Measurements from ENCODE around the gene PLA2G15. TPM values are rescaled to one million over a fixed set of nuclear protein-coding genes. Genes with fewer than 3 reads are reported as not detected.

PLA2G15 gene
- total and polyA plus RNA-seq, 2 of the 13 experiments (the other 11 are each of a cell fraction or from before 2014, with no cell fraction given): 14.4 to 23.7 TPM

DNA sequence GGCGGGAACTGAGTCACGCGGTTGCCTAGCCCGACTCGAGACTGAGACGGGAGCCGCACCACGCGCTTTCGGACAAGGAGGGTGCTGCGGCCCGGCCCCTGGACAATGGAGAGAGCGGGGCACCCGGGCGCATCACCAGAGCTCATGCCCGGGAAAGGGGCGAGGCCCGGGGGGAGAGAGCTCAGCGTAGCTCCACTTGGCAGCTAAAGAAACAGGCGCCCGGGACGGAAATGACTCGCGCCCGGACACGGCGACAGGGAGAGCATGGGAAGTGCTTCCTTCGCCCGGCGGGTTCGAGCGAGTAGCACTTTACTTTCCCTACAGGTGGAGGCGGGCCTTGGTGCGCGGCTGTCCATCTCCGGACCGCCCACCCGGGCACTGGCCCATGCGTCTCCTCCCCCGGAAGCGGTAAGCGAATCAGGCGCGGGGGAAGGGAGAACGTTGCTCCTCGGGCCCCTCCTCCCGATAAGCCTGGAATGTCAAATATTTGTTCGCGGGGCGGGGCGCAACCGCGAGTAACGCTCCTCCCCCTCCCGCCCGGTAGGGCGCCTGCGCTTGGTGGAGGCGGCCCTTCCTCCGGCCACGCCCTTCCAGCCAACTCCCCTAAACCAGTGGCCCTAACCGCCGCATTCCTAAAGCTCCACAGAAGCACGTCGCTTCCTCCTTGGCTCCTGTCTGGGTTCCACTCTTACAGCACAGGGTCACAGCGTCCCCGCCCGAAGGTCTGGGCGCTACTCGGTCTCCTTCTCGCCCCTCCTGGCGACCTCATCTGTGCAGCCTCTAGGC lies 7.7 kb upstream of the PLA2G15 start (continued):
- TF ChIP-seq MLX (CRISPR knock-in tag; IDR thresholded peaks at IDR 0.05) (peak; percentile 81; the same call in 1 of the 2 replicates), MLLT10 (CRISPR knock-in tag; IDR thresholded peaks at IDR 0.05) (no peak), FOXK1 (CRISPR knock-in tag; IDR thresholded peaks at IDR 0.05; ENCODE audit: borderline replicate concordance, low read depth) (peak; percentile 62), HHEX (CRISPR knock-in tag; IDR thresholded peaks at IDR 0.05) (no peak; the same call in 1 of the 2 replicates), DR1 (CRISPR knock-in tag; IDR thresholded peaks at IDR 0.05) (peak; percentile 77), ISL2 (CRISPR knock-in tag; IDR thresholded peaks at IDR 0.05) (peak; percentile 80), ZNF251 (CRISPR knock-in tag; IDR thresholded peaks at IDR 0.05) (0 out of 2 replicates have a peak, but pooled peaks have one; percentile 8), RAD21 (CRISPR knock-in tag; IDR thresholded peaks at IDR 0.05) (peak; percentile 28; the same call in 1 of the 2 replicates), BRF2 (CRISPR knock-in tag; IDR thresholded peaks at IDR 0.05) (no peak), KLF11 (CRISPR knock-in tag; IDR thresholded peaks at IDR 0.05) (peak; percentile 91; the same call in 1 of the 2 replicates), ZNF558 (CRISPR knock-in tag; IDR thresholded peaks at IDR 0.05; ENCODE audit: borderline replicate concordance) (0 out of 2 replicates have a peak, but pooled peaks have one; percentile 1), KDM2A (CRISPR knock-in tag; IDR thresholded peaks at IDR 0.05; ENCODE audit: borderline replicate concordance, low read depth) (peak; percentile 88; the same call in 1 of the 2 replicates), NFYB (CRISPR knock-in tag; IDR thresholded peaks at IDR 0.05) (peak; percentile 78), ATF7 (IDR thresholded peaks at IDR 0.05) (no peak; the same call in 1 of the 2 replicates), ATF7 (CRISPR knock-in tag; IDR thresholded peaks at IDR 0.05) (no peak), ZBTB8A (CRISPR knock-in tag; IDR thresholded peaks at IDR 0.05; ENCODE audit: borderline replicate concordance, low read depth) (no peak), ZFP36L2 (CRISPR knock-in tag; IDR thresholded peaks at IDR 0.05) (peak; percentile 9), ZNF773 (CRISPR knock-in tag; IDR thresholded peaks at IDR 0.05; ENCODE audit: borderline replicate concordance) (0 out of 2 replicates have a peak, but pooled peaks have one; percentile 53)
- TF ChIP-seq, protein P1, sequence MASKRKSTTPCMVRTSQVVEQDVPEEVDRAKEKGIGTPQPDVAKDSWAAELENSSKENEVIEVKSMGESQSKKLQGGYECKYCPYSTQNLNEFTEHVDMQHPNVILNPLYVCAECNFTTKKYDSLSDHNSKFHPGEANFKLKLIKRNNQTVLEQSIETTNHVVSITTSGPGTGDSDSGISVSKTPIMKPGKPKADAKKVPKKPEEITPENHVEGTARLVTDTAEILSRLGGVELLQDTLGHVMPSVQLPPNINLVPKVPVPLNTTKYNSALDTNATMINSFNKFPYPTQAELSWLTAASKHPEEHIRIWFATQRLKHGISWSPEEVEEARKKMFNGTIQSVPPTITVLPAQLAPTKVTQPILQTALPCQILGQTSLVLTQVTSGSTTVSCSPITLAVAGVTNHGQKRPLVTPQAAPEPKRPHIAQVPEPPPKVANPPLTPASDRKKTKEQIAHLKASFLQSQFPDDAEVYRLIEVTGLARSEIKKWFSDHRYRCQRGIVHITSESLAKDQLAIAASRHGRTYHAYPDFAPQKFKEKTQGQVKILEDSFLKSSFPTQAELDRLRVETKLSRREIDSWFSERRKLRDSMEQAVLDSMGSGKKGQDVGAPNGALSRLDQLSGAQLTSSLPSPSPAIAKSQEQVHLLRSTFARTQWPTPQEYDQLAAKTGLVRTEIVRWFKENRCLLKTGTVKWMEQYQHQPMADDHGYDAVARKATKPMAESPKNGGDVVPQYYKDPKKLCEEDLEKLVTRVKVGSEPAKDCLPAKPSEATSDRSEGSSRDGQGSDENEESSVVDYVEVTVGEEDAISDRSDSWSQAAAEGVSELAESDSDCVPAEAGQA (IDR thresholded peaks at IDR 0.05; ENCODE audit: low read depth): no peak
- TF ChIP-seq, protein P1 (CRISPR knock-in tag; IDR thresholded peaks at IDR 0.05; ENCODE audit: borderline replicate concordance): no peak
- TF ChIP-seq, protein P2, sequence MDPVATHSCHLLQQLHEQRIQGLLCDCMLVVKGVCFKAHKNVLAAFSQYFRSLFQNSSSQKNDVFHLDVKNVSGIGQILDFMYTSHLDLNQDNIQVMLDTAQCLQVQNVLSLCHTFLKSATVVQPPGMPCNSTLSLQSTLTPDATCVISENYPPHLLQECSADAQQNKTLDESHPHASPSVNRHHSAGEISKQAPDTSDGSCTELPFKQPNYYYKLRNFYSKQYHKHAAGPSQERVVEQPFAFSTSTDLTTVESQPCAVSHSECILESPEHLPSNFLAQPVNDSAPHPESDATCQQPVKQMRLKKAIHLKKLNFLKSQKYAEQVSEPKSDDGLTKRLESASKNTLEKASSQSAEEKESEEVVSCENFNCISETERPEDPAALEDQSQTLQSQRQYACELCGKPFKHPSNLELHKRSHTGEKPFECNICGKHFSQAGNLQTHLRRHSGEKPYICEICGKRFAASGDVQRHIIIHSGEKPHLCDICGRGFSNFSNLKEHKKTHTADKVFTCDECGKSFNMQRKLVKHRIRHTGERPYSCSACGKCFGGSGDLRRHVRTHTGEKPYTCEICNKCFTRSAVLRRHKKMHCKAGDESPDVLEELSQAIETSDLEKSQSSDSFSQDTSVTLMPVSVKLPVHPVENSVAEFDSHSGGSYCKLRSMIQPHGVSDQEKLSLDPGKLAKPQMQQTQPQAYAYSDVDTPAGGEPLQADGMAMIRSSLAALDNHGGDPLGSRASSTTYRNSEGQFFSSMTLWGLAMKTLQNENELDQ (CRISPR knock-in tag; IDR thresholded peaks at IDR 0.05; ENCODE audit: borderline replicate concordance): no peak

Data from HepG2 (cell line).